Measurements from ENCODE around the gene GALNT18.

GALNT18 gene

GRCh38 chr11:11491589-11491988 is 130.2 kb downstream of the GALNT18 start:
- no peak for DNase-seq

DNA sequence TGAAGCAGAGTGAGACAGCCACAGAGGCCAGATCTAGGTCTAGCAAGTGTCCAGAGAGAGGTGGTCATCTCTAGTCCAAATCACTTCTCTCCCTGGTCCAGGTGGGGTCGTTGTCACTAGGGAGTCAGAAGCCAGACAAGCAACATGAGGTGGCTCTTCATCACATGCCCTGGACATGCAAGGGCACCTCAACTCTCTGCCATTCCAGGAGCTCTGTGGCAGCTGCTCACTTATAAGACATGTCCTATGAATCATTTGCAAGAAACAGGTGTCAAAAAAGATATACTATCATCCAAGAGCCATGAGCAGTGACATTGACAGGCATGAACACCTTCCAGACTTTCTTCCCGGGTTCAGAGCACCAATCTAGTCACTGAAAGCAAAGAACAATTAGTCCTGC is 130.8 kb downstream of the GALNT18 start:
- DNase-seq: no peak

- no peak for DNase-seq
These were observed 135.4 kb downstream of the GALNT18 start for GRCh38 chr11:11486423-11486822.

DNA sequence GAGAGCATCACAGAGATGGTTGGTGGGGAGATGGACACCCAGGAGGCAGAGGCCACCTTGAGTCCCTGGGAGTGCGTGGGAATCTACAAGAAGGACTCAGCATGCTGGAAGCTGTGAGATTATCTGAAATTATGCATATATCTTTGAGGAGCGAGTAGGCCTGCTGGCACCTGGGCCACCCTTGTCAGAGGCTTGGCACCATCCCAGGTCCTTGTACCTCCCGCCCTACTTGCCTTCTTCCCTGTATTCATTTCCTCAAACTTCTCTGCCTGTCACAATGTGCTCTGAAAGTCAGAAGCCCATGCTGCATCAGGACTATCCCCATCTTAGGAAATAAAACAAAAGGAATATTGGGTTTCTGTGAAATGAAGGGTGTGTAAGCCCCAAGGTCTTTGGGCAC is 135.8 kb downstream of the GALNT18 start:
- no peak for DNase-seq

DNA sequence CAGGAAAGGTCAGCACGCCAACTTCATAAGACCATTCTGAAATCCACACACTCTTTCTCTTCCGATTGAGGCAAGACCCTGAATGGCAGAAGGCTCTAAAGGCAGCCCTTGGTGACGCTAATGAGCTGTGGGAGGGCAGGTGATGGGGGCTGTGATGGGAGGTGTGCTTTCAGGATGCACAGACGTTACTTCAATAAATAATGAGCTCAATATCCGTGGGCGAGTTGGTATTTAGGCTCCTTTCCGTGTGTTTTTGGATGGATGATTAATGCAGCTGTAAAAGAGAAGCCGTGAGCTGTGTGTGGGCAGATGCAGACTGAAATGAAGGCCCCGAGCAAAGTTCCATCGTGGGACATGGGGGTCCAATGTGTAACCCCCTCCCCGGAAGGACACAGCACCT is 138.2 kb downstream of the GALNT18 start:
- no peak for DNase-seq

DNA sequence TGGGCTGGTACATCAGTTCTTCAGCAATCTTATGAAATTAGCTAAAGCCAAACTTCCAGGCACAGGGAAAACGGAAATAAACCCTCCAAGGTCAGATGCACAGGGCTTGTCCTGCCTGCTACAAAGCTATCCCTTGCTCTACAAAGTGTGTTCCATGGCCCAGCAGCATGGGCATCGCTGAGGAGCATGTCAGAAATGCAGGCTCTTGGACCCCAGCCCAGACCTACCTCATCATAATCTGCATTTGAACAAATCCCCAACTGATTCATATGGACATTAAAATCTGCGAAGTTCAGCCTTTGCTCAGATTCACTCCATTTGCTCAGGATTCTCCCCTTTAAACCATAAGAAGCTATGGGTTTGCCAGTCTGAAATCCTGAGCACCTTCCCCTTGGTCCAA is 139.1 kb downstream of the GALNT18 start:
- DNase-seq: no peak

DNA sequence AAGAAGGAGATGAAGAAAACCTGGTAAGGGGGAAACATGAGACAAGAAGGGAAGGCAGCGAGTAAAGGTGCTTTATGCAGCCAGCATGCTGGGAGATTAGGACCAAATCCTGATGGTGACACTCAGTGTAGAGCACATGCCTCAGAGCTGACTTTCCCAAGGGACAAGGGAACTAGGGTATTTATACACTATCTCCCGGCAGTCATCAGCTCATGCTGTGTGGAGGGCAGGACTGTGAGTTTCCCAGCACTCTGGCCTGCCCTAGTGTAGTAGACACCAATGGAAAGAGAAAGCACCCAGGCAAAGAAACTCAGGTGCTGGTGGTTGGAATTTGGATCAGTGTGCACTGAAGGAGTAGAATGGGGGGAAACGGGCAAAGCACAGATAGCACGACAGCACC is 140.4 kb downstream of the GALNT18 start:
- DNase-seq: no peak

DNA sequence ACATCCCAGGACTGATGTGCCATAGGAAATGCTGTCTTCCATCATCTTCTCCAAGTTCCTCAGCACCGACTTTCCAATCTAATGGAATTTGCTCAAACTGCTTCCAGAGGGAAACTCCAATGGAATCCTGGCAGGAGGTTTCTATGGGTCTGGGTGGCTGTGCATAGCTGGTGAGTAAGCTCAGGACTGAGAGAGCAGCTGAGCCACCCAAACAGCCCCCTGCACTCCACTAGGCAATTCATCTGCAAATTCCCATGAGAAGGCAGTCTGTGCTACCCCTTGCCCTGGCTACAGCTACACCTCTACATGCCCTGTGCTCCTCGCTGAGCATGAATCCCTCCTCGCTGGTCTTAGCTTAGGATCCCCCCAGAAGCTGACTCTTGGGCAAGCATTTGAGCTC is 140.8 kb downstream of the GALNT18 start:
- no peak for DNase-seq

DNA sequence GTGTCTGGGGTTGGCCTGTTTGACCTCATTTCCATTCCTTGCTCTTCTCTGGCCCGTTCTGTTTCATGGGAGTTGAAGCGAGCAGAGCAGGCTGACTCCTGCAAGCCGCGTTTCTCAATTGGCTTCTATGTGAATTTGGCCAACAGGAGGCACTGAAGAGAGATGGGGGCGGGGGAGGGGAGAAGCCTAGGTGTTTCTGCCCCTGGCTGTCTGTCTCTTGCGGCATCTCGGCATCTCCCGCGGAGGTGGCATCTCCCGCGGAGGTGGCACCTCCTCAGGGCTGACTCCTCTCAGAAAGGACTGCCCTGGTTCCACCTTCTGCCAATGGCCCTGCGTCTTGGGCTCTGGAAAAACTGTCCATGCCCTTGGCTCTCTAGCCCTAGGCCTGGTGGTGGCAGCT is 143.1 kb downstream of the GALNT18 start:
- DNase-seq: no peak

- no peak for DNase-seq
These were observed 143.9 kb downstream of the GALNT18 start for GRCh38 chr11:11477695-11478420.

DNA sequence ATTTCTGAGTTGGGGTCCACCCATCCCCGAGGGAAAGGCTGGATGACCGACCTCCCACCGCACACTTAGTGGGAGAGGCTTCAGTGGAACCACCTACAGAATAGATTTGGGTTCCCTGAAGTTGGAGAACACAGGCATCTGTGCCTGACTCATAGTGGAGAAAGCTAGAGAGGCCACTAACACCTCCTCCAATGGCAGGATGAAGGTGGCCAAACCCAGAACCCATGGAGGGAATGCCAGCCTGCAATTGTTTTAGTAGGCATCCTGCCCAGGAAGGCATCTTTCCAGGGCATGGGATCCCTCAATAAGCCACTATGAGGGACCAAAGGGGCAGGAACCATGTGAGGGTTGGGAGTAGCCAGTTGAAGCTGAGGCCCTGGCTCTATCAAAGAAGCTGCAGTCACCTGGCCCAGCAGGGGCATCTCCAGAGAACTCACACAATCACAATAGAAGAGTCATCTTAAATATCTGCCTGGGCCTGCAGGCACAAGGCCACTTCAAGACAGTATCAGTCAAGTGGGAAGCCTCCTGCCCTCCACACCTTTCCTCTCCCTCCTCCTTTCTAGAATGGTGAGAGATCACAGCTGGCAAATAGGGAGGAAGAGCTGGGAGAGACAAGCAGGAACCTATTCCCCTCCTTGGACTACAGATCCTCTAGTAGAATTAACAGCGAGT is 144.7 kb downstream of the GALNT18 start:
- DNase-seq: no peak

DNA sequence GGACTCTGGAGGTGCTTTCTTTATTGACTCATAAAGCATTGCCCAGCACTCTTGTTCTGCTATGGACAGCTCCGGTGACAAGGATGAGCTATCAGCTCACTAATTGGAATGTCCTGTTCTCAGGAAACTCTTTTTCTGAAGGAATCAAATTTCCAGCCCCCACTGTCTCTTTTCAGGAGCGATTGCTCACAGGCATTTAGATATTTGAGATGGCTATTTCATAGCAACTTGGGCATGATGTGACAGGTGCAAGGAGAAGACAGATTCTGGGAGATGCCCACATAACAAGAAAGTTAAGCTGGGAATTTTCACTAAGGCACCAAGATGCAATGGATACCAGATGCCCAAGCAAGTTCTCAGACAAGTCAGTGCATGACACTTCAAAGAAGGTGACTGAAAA is 145.3 kb downstream of the GALNT18 start:
- DNase-seq: no peak

DNA sequence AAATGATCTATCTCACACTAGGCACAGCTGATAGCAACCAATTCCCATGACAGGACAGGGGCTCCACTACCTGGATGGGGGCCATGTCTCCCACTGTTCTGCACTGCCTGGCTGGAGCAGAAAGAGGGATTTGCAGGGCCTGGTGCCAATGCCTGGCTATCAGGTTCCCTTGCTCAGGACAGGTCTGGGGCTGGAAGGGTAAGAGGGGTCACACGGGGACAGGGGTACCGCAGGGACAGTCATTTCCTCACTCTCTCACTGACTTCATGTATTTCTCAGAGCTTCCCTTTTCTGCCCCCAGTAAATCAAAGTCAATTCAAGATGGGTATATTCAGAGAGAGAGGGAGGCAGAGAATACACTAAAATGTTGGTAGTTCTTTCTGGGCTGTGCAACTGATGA is 149.7 kb downstream of the GALNT18 start:
- no peak for DNase-seq

GRCh38 chr11:11471201-11471600 is 150.6 kb downstream of the GALNT18 start:
- DNase-seq: no peak

DNA sequence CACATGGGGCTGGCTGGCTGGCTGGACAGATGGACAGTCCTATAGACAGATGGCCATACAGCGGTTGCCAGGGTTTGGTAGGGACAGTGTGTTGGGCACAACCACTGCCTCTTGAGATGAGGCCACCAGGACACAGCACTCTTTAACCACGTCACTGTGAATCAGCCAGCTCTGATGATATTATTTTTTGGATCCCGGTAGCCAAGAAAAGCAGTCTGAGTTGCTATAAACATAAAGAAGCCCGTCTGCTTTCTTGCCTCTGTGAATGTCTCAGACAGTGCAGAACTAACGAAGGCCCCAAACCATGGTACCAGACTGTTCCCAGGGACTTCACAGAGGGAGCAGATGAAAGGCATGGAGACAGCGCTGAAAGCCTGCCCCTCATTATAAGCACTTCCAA is 152.9 kb downstream of the GALNT18 start:
- DNase-seq: no peak

DNA sequence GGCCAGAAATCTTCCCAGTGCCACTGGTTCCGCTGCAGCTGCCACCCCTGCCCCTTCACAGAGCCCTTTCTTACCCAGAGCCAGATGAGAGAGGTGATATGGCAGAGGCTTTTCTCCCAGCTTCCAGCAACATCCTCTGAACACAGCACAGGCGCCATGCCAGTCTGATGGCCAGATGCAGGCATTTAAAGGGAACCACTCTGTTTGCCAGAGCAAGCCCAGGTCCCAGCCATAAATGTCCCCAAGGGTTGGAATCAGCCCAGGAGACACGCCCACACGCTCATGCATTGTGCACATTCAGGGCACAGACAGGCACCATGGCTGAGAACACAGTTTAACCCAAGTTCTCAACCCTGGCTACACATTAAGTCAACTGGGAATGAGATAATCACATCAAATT is 154.5 kb downstream of the GALNT18 start:
- no peak for DNase-seq

DNA sequence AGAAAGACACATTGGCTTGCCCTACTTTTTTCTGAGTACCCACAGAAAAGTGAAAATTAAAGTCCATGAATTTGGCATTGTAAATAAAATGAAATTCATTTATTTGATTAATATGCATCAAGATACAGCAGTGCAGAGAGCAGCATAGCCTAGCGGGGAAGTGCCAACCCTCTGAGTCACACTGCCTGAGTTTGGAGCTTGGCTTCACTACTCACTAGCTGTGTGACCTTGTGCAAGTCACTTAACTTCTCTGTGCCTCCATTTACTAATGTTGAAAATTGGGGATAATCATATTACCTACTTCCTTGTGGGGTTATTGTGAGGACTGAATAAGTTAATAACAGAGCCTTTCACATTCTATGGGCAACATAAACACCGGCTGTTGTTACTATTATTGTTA is 157.2 kb downstream of the GALNT18 start:
- no peak for DNase-seq

GRCh38 chr11:11463405-11463804 is 158.4 kb downstream of the GALNT18 start:
- no peak for DNase-seq

DNA sequence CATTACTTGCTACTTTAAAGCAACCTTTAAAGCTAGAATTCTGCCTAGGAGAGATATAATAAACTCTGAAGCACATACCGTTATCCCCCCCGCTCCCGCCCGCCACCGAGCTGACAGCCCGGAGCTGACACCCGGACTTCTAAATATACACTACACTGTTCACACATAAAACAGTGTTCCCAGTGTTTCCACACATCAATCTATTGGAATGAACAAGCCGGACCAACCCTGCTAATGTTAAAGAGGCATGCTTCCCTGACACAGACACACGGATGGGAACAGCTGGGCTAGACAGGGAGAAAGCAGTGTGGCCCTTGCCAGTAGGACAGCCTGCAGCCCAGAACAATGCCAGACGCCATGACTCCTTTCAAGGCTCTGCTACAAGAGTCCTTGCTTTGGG is 160.3 kb downstream of the GALNT18 start:
- no peak for DNase-seq

DNA sequence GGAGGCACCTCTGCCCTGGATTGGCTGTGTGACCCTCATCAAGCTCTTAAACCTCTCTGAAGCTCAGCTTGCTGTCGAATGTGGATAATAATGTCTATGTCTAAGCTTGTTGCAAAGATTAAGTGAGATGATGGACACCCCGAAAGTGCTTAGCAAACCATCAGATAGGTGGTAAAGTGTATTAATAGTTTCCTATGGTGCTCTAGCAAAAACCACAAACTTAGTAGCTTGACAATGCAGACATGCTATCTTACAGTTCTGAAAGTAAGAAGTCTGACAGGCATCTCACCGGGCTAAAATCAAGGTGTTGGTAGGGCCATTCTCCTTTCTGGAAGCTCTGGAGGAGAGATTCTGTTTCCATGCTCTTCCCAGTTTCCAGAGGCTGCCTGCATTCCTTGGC is 162.2 kb downstream of the GALNT18 start:
- DNase-seq: no peak

DNA sequence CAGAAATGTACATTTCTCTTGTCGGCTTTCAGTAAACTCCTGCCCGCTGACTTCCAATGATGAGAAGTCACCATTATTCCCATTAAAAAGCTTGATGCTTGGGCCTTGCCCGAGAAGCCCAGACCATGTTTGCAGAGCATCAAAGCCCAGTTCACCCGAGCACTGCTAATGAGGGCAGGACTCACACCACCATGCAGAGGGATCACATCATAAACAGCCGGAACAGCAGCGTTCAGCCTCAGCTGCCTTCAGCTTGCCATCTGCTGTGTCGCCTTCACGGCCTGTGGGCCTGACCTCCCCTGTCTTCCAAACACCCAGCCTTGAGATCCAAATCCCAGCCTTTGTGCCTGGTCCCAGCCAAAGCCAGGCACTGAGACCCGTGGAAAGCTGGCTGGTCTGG is 163.3 kb downstream of the GALNT18 start:
- no peak for DNase-seq

DNA sequence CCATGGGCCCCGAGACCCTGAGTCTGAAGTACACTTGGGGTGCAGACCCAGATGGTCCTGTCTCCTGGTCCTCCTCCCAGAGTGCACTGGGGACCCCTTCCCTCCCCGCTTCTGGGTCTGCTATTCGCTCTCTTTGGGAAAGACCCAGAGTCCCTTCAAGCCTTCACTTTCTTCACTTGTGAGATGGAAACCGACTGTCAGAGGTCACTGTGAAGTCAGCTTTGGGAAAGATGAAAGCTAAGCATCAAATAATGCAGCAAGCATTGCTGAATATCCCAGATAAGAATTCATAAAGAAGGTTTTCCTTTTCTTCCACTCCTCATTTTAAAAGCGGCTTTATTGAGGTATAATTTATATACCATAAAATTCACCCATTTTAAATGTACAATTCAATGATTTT is 163.8 kb downstream of the GALNT18 start:
- DNase-seq: no peak

DNA sequence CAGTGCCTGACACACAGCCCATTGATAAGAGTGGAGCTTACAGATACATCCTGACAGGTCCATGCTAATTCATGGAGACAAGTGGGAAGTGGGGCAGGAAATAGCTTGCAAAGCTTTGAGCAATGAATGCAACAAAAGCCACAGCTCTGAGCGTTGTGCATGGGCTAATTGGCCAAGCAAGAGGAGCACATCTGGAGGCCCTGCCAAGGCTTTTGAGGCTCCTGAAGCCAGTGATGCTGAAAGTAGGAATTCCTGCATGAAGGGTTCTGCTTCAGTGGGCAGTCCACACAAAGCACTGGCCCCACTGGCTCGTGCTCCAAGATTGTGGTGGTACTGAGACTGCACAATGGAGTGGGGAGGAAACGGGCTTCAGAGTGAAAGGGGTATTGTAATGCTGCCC is 164.9 kb downstream of the GALNT18 start:
- no peak for DNase-seq

- DNase-seq: no peak
These were observed 167.1 kb downstream of the GALNT18 start for GRCh38 chr11:11454671-11455223.
